ENCODE measurements around the gene COX6A2.
"Not testable (repeated sequence)": the region's sequence is repeated elsewhere in the genome, so short reads cannot be mapped to it uniquely, and the experiment has no call there.

COX6A2 gene

DNA sequence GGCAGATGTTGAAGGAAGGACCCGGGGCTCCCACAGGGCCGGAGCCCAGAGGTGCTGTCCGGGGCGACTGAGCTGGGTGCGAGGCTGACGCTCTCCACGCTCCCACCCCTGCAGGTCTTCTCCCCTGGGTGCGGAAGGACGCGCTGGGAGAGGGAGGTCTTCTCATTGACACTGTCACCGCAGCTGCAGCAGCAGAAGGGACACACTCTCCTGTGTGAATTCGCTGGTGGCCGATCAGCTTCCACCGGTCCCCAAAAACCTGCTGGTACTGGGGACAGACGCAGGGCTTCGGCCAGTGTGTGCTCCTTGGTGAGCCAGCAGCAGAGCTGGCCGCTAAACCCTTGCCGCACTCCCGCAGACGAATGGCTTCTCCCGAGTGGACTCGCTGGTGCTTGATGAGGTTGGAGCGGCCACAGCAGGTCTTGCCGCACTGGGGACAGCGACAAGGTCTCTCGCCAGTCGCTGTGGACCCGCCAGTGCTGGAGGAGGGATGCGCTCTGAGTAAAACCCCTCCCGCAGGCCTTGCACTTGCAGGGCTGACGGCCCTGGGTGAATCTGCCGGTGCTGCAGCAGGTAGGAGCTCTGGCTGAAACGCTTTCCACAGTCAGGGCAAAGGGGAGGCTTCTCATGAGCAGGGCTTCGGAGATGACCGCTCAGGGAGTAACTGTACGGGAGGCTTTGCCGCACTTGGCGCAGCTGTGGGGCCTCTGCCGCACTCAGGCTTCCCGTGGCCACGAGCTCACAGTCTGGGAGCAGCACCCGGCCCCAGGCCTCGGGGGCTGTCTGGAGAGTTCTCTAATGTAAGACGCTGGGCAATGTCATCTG is 8.3 kb upstream of the COX6A2 start:
- Mint-ChIP-seq H3K4me3 (no peak overlapping the region), H3K4me1 (peaks cover 15% of the 10 kb centered on the region), H3K36me3 (no peaks in the 10 kb centered on the region), H3K27ac (no peak overlapping the region), H3K27me3 (peaks cover 2% of the 10 kb centered on the region), H3K9me3 (no peaks in the 10 kb centered on the region)
- ATAC-seq (ENCODE audit: low read depth) (no peak), DNase-seq (ENCODE audit: low spot score in 2 of 2) (no peak)

- no peak overlapping the region for H3K27ac Mint-ChIP-seq
- peaks cover 12% of the 10 kb centered on the region for H3K4me1 Mint-ChIP-seq
- no peak overlapping the region for H3K4me3 Mint-ChIP-seq
- ATAC-seq (ENCODE audit: low read depth) (no peak), DNase-seq (ENCODE audit: low spot score in 2 of 2) (no peak)
- H3K9me3 Mint-ChIP-seq: no peaks in the 10 kb centered on the region
- H3K36me3 Mint-ChIP-seq: no peaks in the 10 kb centered on the region
- no peaks in the 10 kb centered on the region for H3K27me3 Mint-ChIP-seq
These were observed 7.4 kb upstream of the COX6A2 start for GRCh38 chr16:31435341-31436220.

- peaks cover 6% of the 10 kb centered on the region for H3K27me3 Mint-ChIP-seq
- peaks cover 3% of the 10 kb centered on the region for H3K4me1 Mint-ChIP-seq
- no peak overlapping the region for H3K4me3 Mint-ChIP-seq
- H3K36me3 Mint-ChIP-seq: no peaks in the 10 kb centered on the region
- no peak for DNase-seq (ENCODE audit: low spot score in 2 of 2)
- no peaks in the 10 kb centered on the region for H3K9me3 Mint-ChIP-seq
- no peak overlapping the region for H3K27ac Mint-ChIP-seq
- peak; percentile 21 for ATAC-seq (ENCODE audit: low read depth)
These were observed 2.4 kb upstream of the COX6A2 start for GRCh38 chr16:31430380-31431052.

DNA sequence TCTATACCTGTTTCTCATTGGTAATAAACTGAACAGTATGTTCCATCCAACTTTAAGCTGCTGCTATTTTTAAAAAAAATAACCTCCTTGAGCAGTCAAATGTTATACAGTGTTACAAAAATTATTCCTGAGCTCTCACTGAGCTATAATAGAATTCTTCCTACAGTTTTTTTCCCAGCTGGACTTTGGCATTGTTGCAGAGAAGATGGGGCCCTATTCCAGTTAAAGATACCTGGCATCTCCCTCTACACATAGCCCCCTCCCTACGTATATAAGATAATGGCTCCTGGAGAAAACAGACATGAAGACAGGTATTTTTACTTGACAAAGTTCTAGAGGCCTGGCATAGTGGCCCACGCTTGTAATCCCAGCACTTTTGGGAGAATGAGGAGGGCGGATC is 1.6 kb upstream of the COX6A2 start:
- H3K4me1 Mint-ChIP-seq: peaks cover 3% of the 10 kb centered on the region
- H3K4me3 Mint-ChIP-seq: no peak overlapping the region
- ATAC-seq (ENCODE audit: low read depth) (no peak), DNase-seq (ENCODE audit: low spot score in 2 of 2) (no peak)
- H3K27ac Mint-ChIP-seq: no peak overlapping the region
- H3K36me3 Mint-ChIP-seq: no peaks in the 10 kb centered on the region
- no peaks in the 10 kb centered on the region for H3K9me3 Mint-ChIP-seq
- peaks cover 8% of the 10 kb centered on the region for H3K27me3 Mint-ChIP-seq

DNA sequence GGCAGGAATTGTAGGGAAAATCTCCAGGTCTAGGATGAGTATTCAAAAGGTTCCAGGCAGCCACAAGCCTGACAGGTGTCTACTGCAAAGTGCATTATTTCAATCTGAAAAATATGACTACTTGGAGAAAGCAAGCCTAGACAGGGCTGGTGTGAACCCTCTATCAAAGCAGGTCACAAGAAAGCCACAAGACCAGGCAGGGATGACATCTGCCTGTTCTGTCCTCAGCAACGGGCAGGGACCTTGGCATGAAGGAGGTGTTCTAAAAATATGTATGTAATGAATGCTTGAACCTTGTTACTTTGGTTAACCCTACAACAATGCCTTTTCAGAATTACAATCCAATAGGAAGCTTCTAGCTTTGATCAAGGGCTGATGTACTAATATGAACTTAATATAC is 1.2 kb upstream of the COX6A2 start:
- DNase-seq (ENCODE audit: low spot score in 2 of 2): no peak
- H3K9me3 Mint-ChIP-seq: no peaks in the 10 kb centered on the region
- no peaks in the 10 kb centered on the region for H3K36me3 Mint-ChIP-seq
- peaks cover 9% of the 10 kb centered on the region for H3K27me3 Mint-ChIP-seq
- H3K4me3 Mint-ChIP-seq: no peak overlapping the region
- peaks cover 3% of the 10 kb centered on the region for H3K4me1 Mint-ChIP-seq
- no peak overlapping the region for H3K27ac Mint-ChIP-seq
- ATAC-seq (ENCODE audit: low read depth): no peak

GRCh38 chr16:31428638-31429247 is 583 bp upstream of the COX6A2 start:
- Mint-ChIP-seq H3K4me1 (peaks cover 3% of the 10 kb centered on the region), H3K9me3 (no peaks in the 10 kb centered on the region), H3K36me3 (no peaks in the 10 kb centered on the region), H3K27ac (no peak overlapping the region), H3K27me3 (peaks cover 9% of the 10 kb centered on the region), H3K4me3 (no peak overlapping the region)
- no peak for DNase-seq (ENCODE audit: low spot score in 2 of 2)
- ATAC-seq (ENCODE audit: low read depth): no peak

- H3K36me3 Mint-ChIP-seq: no peaks in the 10 kb centered on the region
These were observed 500 bp downstream of the COX6A2 start for GRCh38 chr16:31427441-31428278.

DNA sequence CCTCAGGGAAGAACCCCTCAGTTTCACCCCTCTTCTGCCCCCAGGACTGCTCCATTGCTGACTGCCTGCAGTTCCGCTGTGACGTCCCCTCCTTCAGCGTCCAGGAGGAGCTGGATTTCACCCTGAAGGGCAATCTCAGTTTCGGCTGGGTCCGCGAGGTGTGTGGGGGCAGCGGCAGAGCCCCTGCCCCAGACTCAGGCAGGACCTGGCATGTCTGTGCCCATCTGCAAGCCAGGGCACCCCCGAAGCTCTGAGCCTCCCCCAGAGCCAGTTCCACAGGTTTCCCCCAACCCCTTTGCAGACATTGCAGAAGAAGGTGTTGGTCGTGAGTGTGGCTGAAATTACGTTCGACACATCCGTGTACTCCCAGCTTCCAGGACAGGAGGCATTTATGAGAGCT is 4.4 kb downstream of the COX6A2 start:
- no peaks in the 10 kb centered on the region for H3K9me3 Mint-ChIP-seq
- H3K4me1 Mint-ChIP-seq: peaks cover 3% of the 10 kb centered on the region
- H3K27ac Mint-ChIP-seq: no peak overlapping the region
- ATAC-seq (ENCODE audit: low read depth): no peak
- DNase-seq (ENCODE audit: low spot score in 2 of 2): no peak
- H3K4me3 Mint-ChIP-seq: no peak overlapping the region
- peaks cover 19% of the 10 kb centered on the region for H3K27me3 Mint-ChIP-seq
- no peaks in the 10 kb centered on the region for H3K36me3 Mint-ChIP-seq

More at GRCh38 chr16:31427441-31428278, 500 bp downstream of the COX6A2 start:
- DNase-seq (ENCODE audit: low spot score in 2 of 2) (peak; percentile 34 to 44), ATAC-seq (ENCODE audit: low read depth) (peak; percentile 56)
- H3K27me3 Mint-ChIP-seq: peaks cover 12% of the 10 kb centered on the region
- no peak overlapping the region for H3K27ac Mint-ChIP-seq
- peaks cover 3% of the 10 kb centered on the region for H3K4me1 Mint-ChIP-seq
- H3K9me3 Mint-ChIP-seq: no peaks in the 10 kb centered on the region
- peak overlapping the region; percentile 56 for H3K4me3 Mint-ChIP-seq

DNA sequence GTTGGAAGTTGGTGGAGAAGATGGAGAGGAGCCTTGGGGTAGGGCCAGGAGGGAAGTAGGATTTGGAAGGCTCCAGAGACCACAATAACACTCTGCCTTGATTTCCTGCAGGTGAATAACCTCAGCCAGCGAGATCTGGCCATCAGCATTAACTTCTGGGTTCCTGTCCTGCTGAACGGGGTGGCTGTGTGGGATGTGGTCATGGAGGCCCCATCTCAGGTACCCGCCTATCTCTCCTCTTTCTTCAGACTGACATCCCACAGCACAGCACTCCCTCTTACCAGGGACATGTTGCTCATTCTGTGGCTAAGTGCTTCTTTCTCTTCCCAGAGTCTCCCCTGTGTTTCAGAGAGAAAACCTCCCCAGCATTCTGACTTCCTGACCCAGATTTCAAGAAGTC is 4.9 kb downstream of the COX6A2 start:
- Mint-ChIP-seq H3K36me3 (peaks cover 1% of the 10 kb centered on the region), H3K4me3 (no peak overlapping the region), H3K27me3 (peaks cover 19% of the 10 kb centered on the region), H3K4me1 (peaks cover 3% of the 10 kb centered on the region), H3K9me3 (no peaks in the 10 kb centered on the region), H3K27ac (no peak overlapping the region)
- no peak for ATAC-seq (ENCODE audit: low read depth)
- no peak for DNase-seq (ENCODE audit: low spot score in 2 of 2)

- Mint-ChIP-seq H3K27me3 (peaks cover 23% of the 10 kb centered on the region), H3K36me3 (peaks cover 5% of the 10 kb centered on the region), H3K4me3 (no peak overlapping the region), H3K27ac (no peak overlapping the region), H3K9me3 (peaks cover 3% of the 10 kb centered on the region), H3K4me1 (peaks cover 3% of the 10 kb centered on the region)
- ATAC-seq (ENCODE audit: low read depth) (no peak), DNase-seq (ENCODE audit: low spot score in 2 of 2) (no peak)
These were observed 6.6 kb downstream of the COX6A2 start for GRCh38 chr16:31421587-31421986.

DNA sequence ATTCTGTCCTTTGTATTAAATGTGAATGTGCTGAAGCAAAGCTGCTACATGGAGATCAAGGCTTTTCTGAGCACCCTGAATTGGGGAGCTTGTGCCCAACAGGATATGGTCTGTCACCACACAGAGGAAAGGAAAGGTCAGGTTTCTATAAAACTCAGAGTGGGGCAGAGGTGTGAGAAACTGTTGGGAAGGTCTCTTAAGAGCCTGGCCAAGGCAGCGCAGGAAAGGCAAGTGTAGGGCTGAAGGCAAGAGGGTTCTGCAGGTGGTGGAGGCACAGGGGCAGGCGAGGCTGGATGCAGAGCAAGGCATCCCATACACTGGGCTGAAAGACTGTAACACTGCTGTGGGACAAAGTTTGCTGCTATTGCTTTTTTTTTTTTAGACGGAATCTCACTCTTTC is 8.1 kb downstream of the COX6A2 start:
- Mint-ChIP-seq H3K27ac (no peak overlapping the region), H3K27me3 (peaks cover 23% of the 10 kb centered on the region), H3K9me3 (peaks cover 3% of the 10 kb centered on the region), H3K36me3 (peaks cover 5% of the 10 kb centered on the region), H3K4me3 (no peak overlapping the region), H3K4me1 (peaks cover 3% of the 10 kb centered on the region)
- DNase-seq (ENCODE audit: low spot score in 2 of 2): no peak
- ATAC-seq (ENCODE audit: low read depth): no peak

DNA sequence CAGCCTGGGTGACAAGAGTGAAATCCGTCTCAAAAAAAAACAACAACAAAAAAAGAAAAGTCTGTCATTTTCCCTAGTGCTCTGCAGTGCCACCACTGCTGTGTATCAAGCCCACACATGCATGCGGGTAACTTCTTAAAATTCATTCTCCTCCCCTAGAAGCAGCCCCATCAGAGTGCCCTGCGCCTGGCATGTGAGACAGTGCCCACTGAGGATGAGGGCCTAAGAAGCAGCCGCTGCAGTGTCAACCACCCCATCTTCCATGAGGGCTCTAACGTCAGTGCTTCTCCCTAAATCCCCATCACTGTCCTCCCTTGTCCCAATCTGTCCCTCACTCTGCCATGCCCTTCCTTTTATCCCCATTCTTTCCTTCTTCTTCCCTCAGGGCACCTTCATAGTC is 10.2 kb downstream of the COX6A2 start:
- Mint-ChIP-seq H3K9me3 (peaks cover 3% of the 10 kb centered on the region), H3K4me3 (no peak overlapping the region), H3K27me3 (peaks cover 20% of the 10 kb centered on the region), H3K4me1 (peaks cover 14% of the 10 kb centered on the region), H3K27ac (no peak overlapping the region), H3K36me3 (peaks cover 5% of the 10 kb centered on the region)
- no peak for DNase-seq (ENCODE audit: low spot score in 2 of 2)
- ATAC-seq (ENCODE audit: low read depth): no peak

DNA sequence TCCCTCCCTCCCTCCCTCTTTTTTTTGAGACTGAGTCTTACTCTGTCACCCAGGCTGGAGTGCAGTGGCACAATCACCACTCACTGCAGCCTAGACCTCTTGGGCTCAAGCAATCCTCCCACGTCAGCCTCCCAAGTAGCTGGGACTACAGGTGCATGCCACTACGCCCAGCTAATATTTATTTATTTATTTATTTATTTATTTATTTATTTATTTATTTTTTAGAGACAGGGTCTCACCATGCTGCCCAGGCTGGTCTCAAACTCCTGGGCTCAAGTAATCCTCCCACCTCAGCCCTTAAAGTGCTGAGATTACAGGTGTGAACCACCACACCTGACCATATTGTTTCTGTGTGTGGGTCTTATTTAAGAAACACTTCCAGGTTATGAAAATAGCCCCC is 11.1 kb downstream of the COX6A2 start:
- H3K36me3 Mint-ChIP-seq; H3K9me3 Mint-ChIP-seq; DNase-seq (ENCODE audit: low spot score in 2 of 2); ATAC-seq (ENCODE audit: low read depth); H3K4me3 Mint-ChIP-seq; H3K27ac Mint-ChIP-seq: not testable (repeated sequence)
- peaks cover 17% of the 10 kb centered on the region for H3K27me3 Mint-ChIP-seq
- H3K4me1 Mint-ChIP-seq: peaks cover 14% of the 10 kb centered on the region
